Thymus (tissue), 11 donors: ENCODE data around the gene ATP6AP1. TPM values are rescaled to one million over a fixed set of nuclear protein-coding genes. Genes with fewer than 3 reads are reported as not detected.

Experiments used
- DNase-seq, 9 donors: peaks; one replicate each; pipeline ENCODE4 v3.0.0-alpha.2; 2013; ENCODE audit warnings: low spot score in 9 of 9, low read depth in 6 of 9, missing footprints in 1 of 9
- H3K27ac ChIP-seq, 2 donors: one replicate each; pipeline ENCODE4 v1.5.1; 2013; ENCODE audit warnings: control low read depth in 1 of 2, low read depth in 1 of 2, low read length in 1 of 2, mild to moderate bottlenecking in 1 of 2, moderate library complexity in 1 of 2
- H3K27me3 ChIP-seq, 2 donors: one replicate each; pipeline ENCODE4 v1.5.1; 2013; ENCODE audit warnings: low read length in 1 of 2; ENCODE audit not compliant: control insufficient read depth in 2 of 2, insufficient read depth in 1 of 2
- H3K36me3 ChIP-seq, 2 donors: one replicate each; pipeline ENCODE4 v1.5.1; 2013; ENCODE audit warnings: low read length in 1 of 2, mild to moderate bottlenecking in 1 of 2, moderate library complexity in 1 of 2; ENCODE audit not compliant: control insufficient read depth in 2 of 2, insufficient read depth in 2 of 2
- H3K4me1 ChIP-seq, 2 donors: one replicate each; pipeline ENCODE4 v1.5.1; 2013; ENCODE audit warnings: low read length in 2 of 2; ENCODE audit not compliant: control insufficient read depth in 2 of 2, insufficient read depth in 2 of 2
- H3K4me3 ChIP-seq, 2 donors: one replicate each; pipeline ENCODE4 v1.5.1; 2013; ENCODE audit warnings: low read length in 2 of 2, control low read depth in 1 of 2, mild to moderate bottlenecking in 1 of 2
- H3K9me3 ChIP-seq, 2 donors: one replicate each; pipeline ENCODE4 v1.5.1; 2013; ENCODE audit warnings: low read length in 1 of 2, mild to moderate bottlenecking in 1 of 2; ENCODE audit not compliant: control insufficient read depth in 2 of 2, insufficient read depth in 1 of 2
- WGBS: extraction: QIAGEN DNeasy Blood & Tissue Kit; methylation state at CpG from one replicate; pipeline ENCODE4 v1.1.7; 2013; 5-methylcytosine and 5-hydroxymethylcytosine counted together
- polyA plus RNA-seq: library from polyadenylated mRNA; stranded (reverse); fragments of 200-250 nt; gene quantifications from one replicate; pipeline ENCODE4 v1.2.3, GENCODE V29; 2013
- total RNA-seq: library from RNA; stranded (reverse); fragments of 120-200 nt; gene quantifications from one replicate; pipeline ENCODE4 v1.2.4, GENCODE V29; 2013
- donor health status: healthy.

ATP6AP1 gene
- total and polyA plus RNA-seq, 2 donors = 26.6 to 53.7 TPM

- DNase-seq = no peak
- Histone ChIP-seq H3K9me3 (peaks cover 0 to 6% of the 10 kb centered on the region in 2 donors), H3K27ac (no peak overlapping the region), H3K36me3 (peaks cover 26 to 41% of the 10 kb centered on the region in 2 donors), H3K4me1 (peaks cover 6 to 22% of the 10 kb centered on the region in 2 donors), H3K27me3 (no peaks in the 10 kb centered on the region), H3K4me3 (no peak overlapping the region)
- WGBS = 98% methylated on average over 17 of the region's 17 CpGs
These were observed 12.3 kb downstream of the ATP6AP1 start for GRCh38 chrX:154440623-154441357.

GRCh38 chrX:154441564-154441963 is 13.1 kb downstream of the ATP6AP1 start:
- Histone ChIP-seq H3K4me1 (peaks cover 6 to 19% of the 10 kb centered on the region in 2 donors), H3K36me3 (peaks cover 23 to 41% of the 10 kb centered on the region in 2 donors), H3K9me3 (peaks cover 0 to 6% of the 10 kb centered on the region in 2 donors), H3K27ac (no peak overlapping the region), H3K4me3 (no peak overlapping the region), H3K27me3 (no peaks in the 10 kb centered on the region)
- 95% methylated on average over 11 of the region's 11 CpGs for WGBS
- no peak for DNase-seq

GRCh38 chrX:154441984-154442707 is 13.7 kb downstream of the ATP6AP1 start:
- WGBS = 95% methylated on average over 21 of the region's 21 CpGs
- DNase-seq = no peak
- H3K36me3 ChIP-seq = peaks cover 23 to 41% of the 10 kb centered on the region in 2 donors
- H3K4me3 ChIP-seq = no peak overlapping the region
- no peak overlapping the region for H3K27ac ChIP-seq
- peaks cover 6 to 19% of the 10 kb centered on the region in 2 donors for H3K4me1 ChIP-seq
- no peaks in the 10 kb centered on the region for H3K27me3 ChIP-seq
- peaks cover 0 to 6% of the 10 kb centered on the region in 2 donors for H3K9me3 ChIP-seq

GRCh38 chrX:154443479-154443910 is 15.0 kb downstream of the ATP6AP1 start:
- WGBS = 28% methylated on average over 10 of the region's 10 CpGs
- Histone ChIP-seq H3K4me3 (peak overlapping the region; percentile 32 to 60), H3K27me3 (no peaks in the 10 kb centered on the region), H3K36me3 (peaks cover 23 to 42% of the 10 kb centered on the region in 2 donors), H3K9me3 (peaks cover 0 to 4% of the 10 kb centered on the region in 2 donors), H3K4me1 (peaks cover 6 to 12% of the 10 kb centered on the region in 2 donors), H3K27ac (peak overlapping the region in 1 of 2 donors; percentile 59)
- DNase-seq = no peak

- peak in 3 of 9 donors; percentile 41 to 56 (median 51) for DNase-seq
- H3K36me3 ChIP-seq = peaks cover 27 to 42% of the 10 kb centered on the region in 2 donors
- WGBS = 8% methylated on average over 92 of the region's 94 CpGs
- H3K4me3 ChIP-seq = peak within 1 kb of the TSS; percentile 36 to 60
- H3K9me3 ChIP-seq = no peaks in the 10 kb centered on the region
- peak within 1 kb of the TSS in 1 of 2 donors; percentile 59 for H3K27ac ChIP-seq
- peaks cover 4 to 11% of the 10 kb centered on the region in 2 donors for H3K4me1 ChIP-seq
- no peaks in the 10 kb centered on the region for H3K27me3 ChIP-seq
These were observed 15.7 kb downstream of the ATP6AP1 start, which contains the start of gene FAM50A for GRCh38 chrX:154443992-154444754. FAM50A (plus strand) TSS chrX:154444141; CDS start chrX:154444236, 95 bp downstream.

- Histone ChIP-seq H3K27me3 (no peaks in the 10 kb centered on the region), H3K9me3 (no peaks in the 10 kb centered on the region), H3K4me3 (peak overlapping the region; percentile 36 to 60), H3K27ac (no peak overlapping the region), H3K4me1 (peaks cover 4 to 11% of the 10 kb centered on the region in 2 donors), H3K36me3 (peaks cover 29 to 41% of the 10 kb centered on the region in 2 donors)
- 94% methylated on average over 13 of the region's 13 CpGs for WGBS
- no peak for DNase-seq
These were observed 16.3 kb downstream of the ATP6AP1 start for GRCh38 chrX:154444755-154445246.

- H3K27ac ChIP-seq = no peak overlapping the region
- peaks cover 25 to 40% of the 10 kb centered on the region in 2 donors for H3K36me3 ChIP-seq
- no peaks in the 10 kb centered on the region for H3K9me3 ChIP-seq
- no peaks in the 10 kb centered on the region for H3K27me3 ChIP-seq
- no peak overlapping the region for H3K4me3 ChIP-seq
- DNase-seq = no peak
- 98% methylated on average over 16 of the region's 16 CpGs for WGBS
- peaks cover 4 to 11% of the 10 kb centered on the region in 2 donors for H3K4me1 ChIP-seq
These were observed 17.3 kb downstream of the ATP6AP1 start for GRCh38 chrX:154445776-154446175.

- Histone ChIP-seq H3K9me3 (no peaks in the 10 kb centered on the region), H3K36me3 (peaks cover 23 to 38% of the 10 kb centered on the region in 2 donors), H3K4me1 (peaks cover 4 to 11% of the 10 kb centered on the region in 2 donors), H3K4me3 (no peak overlapping the region), H3K27ac (no peak overlapping the region), H3K27me3 (no peaks in the 10 kb centered on the region)
- 98% methylated on average over 12 of the region's 12 CpGs for WGBS
- DNase-seq = no peak
These were observed 18.0 kb downstream of the ATP6AP1 start for GRCh38 chrX:154446430-154446829.
